ENCODE results near the gene ZNF547.

The ZNF547 gene

DNA sequence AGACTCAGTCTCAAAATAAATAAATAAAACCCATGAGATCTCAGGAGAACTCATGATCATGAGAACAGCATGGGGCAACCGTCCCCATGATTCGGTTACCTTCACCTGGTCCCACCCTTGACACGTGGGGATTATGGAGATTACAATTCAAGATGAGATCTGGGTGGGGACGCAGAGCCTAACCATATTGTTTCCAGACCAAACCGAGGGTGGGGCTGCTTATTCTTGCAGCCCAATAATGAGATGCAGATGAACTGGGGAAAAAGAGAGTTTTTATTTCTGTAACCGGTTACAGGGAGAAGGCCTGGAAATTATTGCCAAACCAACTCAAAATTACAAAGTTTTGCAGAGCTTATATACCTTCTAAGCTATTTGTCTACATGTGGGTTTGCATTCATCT lies 12.8 kb downstream of the ZNF547 start:
- TF ChIP-seq POLR2A (IDR thresholded peaks at IDR 0.05; ENCODE audit: extremely low read depth, insufficient read length) (no peak), MYC (IDR thresholded peaks at IDR 0.05; ENCODE audit: low read depth, low read length) (no peak), MAX (IDR thresholded peaks at IDR 0.05; ENCODE audit: low read depth, low read length) (no peak)
- TF ChIP-seq, protein P1, sequence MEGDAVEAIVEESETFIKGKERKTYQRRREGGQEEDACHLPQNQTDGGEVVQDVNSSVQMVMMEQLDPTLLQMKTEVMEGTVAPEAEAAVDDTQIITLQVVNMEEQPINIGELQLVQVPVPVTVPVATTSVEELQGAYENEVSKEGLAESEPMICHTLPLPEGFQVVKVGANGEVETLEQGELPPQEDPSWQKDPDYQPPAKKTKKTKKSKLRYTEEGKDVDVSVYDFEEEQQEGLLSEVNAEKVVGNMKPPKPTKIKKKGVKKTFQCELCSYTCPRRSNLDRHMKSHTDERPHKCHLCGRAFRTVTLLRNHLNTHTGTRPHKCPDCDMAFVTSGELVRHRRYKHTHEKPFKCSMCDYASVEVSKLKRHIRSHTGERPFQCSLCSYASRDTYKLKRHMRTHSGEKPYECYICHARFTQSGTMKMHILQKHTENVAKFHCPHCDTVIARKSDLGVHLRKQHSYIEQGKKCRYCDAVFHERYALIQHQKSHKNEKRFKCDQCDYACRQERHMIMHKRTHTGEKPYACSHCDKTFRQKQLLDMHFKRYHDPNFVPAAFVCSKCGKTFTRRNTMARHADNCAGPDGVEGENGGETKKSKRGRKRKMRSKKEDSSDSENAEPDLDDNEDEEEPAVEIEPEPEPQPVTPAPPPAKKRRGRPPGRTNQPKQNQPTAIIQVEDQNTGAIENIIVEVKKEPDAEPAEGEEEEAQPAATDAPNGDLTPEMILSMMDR (IDR thresholded peaks at IDR 0.05; ENCODE audit: low read depth, low read length): no peak
- no peak overlapping the region for H3K4me3 ChIP-seq (ENCODE audit: low read depth, low read length)
- DNase-seq (ENCODE audit: low read depth): no peak

- no peak overlapping the region for H3K4me3 ChIP-seq (ENCODE audit: low read depth, low read length)
- DNase-seq (ENCODE audit: low read depth): no peak
- TF ChIP-seq MYC (IDR thresholded peaks at IDR 0.05; ENCODE audit: low read depth, low read length) (no peak), POLR2A (IDR thresholded peaks at IDR 0.05; ENCODE audit: extremely low read depth, insufficient read length) (no peak), MAX (IDR thresholded peaks at IDR 0.05; ENCODE audit: low read depth, low read length) (no peak)
- TF ChIP-seq, protein P1 (IDR thresholded peaks at IDR 0.05; ENCODE audit: low read depth, low read length): no peak
Observed at GRCh38 chr19:57377498-57378146, 14.3 kb downstream of the ZNF547 start.

- H3K4me3 ChIP-seq (ENCODE audit: low read depth, low read length): no peak overlapping the region
- no peak for DNase-seq (ENCODE audit: low read depth)
- TF ChIP-seq MYC (IDR thresholded peaks at IDR 0.05; ENCODE audit: low read depth, low read length) (no peak), MAX (IDR thresholded peaks at IDR 0.05; ENCODE audit: low read depth, low read length) (no peak), POLR2A (IDR thresholded peaks at IDR 0.05; ENCODE audit: extremely low read depth, insufficient read length) (no peak)
- TF ChIP-seq, protein P1 (IDR thresholded peaks at IDR 0.05; ENCODE audit: low read depth, low read length): no peak
Observed at GRCh38 chr19:57380923-57381322, 17.6 kb downstream of the ZNF547 start.

DNA sequence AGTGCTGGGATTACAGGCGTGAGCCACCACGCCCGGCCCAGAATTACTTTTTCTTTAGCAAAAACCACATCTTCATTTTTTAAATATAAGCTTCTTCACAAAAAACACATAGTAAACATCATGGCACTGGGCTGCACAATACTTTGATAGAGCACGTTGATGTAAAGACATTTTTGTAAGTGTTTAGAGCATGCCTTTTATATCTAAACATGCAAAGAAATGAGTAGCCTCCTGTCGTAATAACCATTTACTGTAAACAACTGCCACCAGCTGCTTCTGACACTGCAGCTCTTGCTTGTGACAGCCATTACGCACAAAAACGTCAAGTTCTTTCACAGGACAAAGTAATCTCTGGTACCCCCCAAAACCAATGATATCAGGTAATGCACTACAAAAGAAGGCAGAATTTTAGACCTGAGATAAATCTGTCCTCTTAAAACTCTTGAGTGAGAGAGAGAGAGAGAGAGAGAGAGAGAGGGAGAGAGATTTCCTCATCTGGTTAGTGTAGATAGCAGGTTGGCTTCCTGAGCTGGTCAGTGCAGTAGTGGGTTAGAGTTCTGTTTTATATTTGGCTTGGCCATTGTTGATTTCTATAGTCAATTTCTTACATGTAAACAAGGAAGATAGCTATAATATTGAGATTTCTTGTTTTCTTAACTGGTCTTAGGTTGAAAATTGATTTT lies 19.6 kb downstream of the ZNF547 start:
- H3K4me3 ChIP-seq (ENCODE audit: low read depth, low read length): no peak overlapping the region
- DNase-seq (ENCODE audit: low read depth): no peak
- TF ChIP-seq MYC (IDR thresholded peaks at IDR 0.05; ENCODE audit: low read depth, low read length) (no peak), POLR2A (IDR thresholded peaks at IDR 0.05; ENCODE audit: extremely low read depth, insufficient read length) (no peak), MAX (IDR thresholded peaks at IDR 0.05; ENCODE audit: low read depth, low read length) (no peak)
- TF ChIP-seq, protein P1 (IDR thresholded peaks at IDR 0.05; ENCODE audit: low read depth, low read length): no peak

DNA sequence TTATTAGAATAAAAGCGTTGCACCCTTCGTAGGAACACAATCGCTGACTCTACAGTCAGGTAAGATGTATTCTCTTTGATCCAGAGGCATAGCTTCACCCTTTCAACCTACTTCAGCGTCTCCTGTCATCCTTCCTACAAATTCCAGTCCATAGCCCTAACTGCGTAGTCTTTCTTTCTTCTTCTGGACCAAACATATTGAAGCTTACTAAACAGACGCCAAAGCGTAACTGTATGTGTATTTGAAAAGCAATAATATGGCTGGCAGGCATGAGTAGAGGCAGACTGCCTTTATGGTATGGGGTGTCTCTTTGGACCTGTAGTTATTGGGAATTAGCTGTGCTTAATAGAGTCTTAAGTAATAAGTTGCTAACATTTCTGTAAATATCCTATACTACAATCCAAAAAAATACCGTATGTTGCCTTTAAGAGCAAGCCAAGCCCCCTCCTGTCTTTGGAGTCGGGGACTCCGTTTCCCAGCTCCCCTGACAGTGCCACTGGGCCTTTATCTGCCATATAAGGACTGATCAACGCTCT lies 25.9 kb downstream of the ZNF547 start:
- DNase-seq (ENCODE audit: low read depth): no peak
- TF ChIP-seq POLR2A (IDR thresholded peaks at IDR 0.05; ENCODE audit: extremely low read depth, insufficient read length) (no peak), MAX (IDR thresholded peaks at IDR 0.05; ENCODE audit: low read depth, low read length) (no peak), MYC (IDR thresholded peaks at IDR 0.05; ENCODE audit: low read depth, low read length) (no peak)
- TF ChIP-seq, protein P1 (IDR thresholded peaks at IDR 0.05; ENCODE audit: low read depth, low read length): no peak
- H3K4me3 ChIP-seq (ENCODE audit: low read depth, low read length): peak overlapping the region; percentile 49
